ENCODE data around the gene MSL3B.

MSL3B gene

DNA sequence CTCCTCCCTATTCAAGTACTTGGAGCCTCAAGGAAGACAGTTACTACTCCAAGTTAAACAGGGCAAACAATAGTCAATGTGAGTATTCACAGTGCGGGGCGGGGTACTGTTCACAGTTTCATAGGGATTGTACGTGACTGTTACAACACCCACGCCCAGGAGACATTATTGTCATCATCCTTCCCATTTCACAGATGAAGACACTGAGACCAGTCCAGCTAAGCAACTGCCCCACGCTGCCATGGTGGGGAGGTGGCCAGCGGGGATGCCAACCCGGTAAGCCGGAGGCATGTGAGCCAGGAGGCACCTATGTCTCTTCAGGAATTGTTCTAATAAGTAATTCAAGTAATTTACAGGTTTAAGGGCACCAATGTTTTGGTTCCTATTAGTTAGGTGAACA, 14.8 kb downstream of the MSL3B start:
- no peak for DNase-seq (ENCODE audit: low read depth)

DNA sequence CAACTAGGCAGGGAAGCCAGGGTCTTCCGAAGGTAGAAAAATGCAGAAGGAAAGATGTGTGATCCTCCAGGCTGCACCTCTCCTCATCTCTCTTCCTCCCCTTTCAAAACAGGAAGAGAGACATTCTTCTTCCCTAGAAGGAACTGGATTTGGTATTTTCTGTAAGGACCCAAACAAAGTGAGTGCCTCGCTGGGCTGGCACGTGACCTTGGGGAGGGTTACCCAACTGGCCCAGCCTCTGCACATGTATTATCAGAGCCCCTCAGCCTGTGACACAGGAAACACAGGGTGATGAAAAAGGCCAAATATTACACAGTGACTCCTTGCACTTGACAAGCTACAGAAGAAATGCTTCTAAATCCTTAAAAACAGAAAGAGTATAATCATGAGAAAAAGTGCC, 16.1 kb downstream of the MSL3B start:
- DNase-seq (ENCODE audit: low read depth), result no peak

DNA sequence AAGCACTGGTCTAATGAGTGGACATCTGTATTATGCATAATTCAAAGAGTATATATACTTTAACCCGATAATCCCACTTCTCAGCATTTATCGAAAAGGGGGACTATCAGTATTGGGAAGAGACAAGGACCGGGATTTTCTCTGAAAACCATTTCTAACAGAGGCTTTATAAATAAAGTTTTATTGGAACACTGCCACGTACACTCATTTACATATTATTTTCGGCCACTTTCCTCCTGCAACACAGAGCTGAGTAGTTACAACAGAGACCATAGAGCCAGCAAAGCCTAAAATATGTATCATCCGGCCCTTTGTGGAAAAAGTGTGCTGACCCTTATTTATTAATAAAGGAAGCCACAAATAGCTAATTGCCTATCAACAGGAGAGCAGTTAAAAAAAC, 17.0 kb downstream of the MSL3B start:
- DNase-seq (ENCODE audit: low read depth), result no peak

DNA sequence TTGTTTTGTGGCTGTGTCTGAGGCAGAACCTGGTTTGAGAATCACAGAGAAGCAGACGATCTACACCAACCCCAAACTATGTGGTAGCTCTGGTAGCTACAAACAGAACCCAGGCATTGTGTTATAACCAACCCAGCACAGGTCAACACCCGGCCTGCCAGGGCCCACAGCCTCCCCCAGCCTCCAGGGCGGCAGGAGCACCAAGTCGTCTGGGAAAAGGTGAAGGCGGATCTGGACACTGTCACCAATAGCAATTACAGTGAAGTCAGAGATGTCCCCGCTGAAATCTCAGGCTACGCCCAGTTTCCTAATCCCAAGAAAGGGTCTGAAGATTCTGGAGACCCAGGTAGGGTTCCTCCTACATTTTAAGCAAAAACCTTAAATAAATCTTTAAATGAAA, 17.4 kb downstream of the MSL3B start:
- no peak for DNase-seq (ENCODE audit: low read depth)

DNA sequence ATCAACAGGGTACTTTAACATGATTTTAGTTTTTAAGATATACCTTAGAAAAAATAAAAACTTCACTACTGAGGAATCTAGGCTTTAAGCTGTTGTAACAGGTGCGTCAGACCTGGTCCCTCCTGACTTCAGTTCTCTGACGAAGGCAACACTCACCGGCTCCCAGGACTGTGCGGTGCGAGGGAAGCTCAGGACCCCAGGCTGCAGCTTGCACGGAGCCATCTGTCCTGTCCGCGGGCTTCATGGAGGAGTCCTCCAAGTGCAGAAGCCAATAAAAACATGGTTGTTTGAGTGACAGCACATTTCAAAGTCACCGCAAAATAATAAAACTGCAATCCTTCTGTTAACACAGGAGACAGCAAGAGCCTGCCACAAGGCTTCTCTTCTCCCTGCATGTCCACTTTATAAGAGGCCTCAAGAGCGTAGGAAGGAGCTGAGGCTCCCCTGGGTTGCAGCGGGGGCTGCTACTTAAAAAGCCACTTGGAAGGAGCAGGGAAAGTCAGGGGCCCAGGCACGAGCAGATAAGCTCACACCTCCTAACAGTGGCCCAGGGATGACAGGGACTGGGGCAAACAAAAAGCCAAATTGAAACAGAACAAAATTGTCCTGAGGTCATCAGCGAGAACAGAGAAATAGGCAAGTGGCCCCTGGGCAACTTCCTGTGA, 18.4 kb downstream of the MSL3B start:
- DNase-seq (ENCODE audit: low read depth), result no peak

DNA sequence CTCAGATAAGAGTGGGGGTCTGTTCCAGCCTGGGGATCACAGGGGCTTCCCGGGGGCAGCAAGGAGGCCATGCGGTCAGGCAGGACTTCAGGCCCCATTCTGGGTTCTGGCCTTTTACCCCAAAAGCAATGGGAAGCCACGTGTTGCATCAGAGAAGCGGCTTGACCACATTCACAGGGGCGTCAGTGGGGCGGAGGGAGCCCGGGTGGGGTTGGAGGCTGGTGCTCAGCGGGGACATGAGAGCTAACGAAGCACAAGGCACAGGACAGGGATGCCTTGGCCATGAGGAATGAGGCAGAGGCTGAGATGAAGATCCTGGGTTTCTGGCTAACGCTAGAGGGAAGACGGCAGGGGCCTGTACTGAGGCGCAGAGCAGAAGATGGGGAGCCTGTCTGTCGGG, 19.9 kb downstream of the MSL3B start:
- no peak for DNase-seq (ENCODE audit: low read depth)

DNA sequence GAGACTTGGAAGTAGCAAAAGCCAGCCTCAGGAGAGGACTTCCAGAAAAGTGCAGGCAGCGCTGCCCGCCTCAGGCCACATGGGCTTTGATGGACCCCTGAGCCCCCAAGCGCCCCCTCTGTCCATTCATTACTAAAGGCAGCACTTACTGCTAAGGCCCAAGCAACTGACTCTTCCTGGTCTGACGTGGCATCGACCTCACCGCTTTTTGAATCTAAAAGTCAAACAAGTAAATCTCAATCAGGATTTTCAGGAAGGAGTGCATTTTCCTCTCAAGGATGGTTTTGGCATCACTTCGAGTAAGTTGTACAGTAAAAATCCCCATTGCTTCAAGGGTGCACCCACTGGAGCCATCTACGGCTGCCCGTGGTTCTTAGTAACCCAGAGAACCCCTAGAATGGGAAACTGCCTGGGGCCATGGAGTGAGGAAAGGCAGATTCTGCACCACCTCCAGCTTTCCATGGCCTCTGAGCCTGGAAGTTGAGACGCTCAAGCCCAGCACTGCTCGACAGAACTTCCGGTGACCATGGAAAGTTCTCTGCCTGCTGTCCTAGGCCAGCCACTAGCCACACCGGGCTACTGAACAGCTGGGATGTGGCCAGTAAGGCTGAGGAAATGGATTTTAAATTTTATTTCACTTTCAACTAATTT, 20.8 kb downstream of the MSL3B start:
- DNase-seq (ENCODE audit: low read depth), result no peak

DNA sequence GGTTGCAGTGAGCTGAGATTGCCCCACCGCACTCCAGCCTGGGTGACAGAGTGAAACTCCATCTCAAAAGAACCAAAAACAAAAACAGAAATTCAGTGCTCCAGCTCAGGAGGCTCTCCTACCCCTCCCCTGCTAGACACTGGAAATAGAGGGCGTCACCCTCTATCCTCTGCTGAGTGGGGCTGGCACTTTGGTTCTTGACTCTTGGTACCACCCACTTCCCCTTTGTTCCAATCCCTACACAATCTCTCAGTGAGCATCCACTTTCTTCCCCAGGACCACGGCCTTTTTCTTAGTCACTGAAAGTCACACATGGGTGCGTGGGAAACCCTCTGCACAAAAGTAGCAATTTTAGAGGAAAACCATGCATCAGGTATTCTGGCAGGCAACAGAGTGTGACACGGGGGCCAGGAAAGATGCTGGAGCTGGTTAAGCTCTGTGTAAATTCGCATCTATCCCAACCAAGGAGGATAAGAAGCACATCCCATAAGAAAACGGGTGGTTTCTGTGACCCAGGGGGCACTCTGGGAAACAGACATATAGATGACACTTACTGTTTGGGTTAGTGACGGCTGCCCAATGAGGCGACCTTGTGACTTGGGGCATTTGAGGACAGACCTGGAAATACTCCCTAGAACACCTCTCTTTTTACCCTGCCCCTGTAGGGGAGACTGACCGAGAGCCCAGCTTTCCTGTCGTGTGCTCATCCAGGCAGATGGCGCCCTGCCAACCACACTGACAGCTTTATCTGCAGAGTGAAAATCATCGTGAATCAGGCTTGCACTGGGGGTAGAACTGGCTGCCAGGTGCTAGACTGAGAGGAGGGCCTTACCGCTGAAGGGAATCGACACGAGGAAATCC, 21.6 kb downstream of the MSL3B start:
- DNase-seq (ENCODE audit: low read depth), result no peak

DNA sequence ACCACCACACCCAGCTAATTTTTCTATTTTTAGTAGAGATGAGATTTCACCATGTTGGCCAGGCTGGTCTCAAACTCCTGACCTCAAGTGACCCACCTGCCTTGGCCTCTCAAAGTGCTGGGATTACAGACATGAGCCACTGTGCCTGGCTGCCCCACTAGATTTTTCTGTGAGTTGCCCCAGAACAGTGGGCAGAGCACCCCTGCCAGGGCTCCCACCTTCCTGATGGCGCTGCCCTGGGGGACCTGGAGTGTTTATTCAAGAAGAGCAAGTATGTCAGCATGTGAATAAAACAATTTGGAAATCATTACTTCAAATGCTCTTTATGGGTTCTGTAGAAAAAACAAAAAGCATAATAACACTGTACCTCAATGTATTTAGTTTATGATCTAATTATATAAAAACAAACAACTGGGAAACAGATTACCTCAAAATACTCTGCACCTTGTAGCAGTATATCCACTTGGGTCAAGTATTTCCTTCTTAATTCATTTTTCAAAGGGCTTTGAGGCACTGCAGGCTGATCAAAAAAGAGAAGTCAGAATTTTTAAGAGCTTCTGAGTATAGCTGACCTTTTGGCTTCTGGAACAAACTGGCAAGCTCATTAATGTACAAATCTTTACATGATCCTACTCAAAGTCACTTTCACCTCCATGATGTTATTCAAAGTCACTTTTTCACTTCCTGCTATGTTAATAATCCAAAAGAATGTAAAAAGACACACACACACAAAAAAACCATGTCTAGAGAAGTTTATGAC, 22.7 kb downstream of the MSL3B start:
- DNase-seq (ENCODE audit: low read depth), result no peak

DNA sequence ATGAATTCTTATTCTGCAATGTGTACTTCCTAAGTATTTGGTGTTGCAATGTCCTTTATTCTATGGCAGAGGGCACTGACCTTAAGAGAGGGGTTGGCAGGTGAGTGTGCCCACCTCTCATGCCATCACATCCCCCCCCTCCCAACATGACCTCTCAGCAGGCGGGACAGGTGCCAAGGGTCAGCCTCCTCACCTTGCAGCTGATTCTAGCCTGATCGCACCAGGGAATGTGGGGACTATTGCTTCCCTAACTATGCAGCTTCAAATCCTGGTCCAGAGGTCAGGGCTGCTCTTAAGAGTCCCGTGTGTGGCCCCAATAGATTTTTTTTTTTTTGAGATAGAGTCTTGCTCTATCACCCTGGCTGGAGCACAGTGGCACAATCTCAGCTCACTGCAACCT, 23.4 kb downstream of the MSL3B start:
- DNase-seq (ENCODE audit: low read depth), result no peak

DNA sequence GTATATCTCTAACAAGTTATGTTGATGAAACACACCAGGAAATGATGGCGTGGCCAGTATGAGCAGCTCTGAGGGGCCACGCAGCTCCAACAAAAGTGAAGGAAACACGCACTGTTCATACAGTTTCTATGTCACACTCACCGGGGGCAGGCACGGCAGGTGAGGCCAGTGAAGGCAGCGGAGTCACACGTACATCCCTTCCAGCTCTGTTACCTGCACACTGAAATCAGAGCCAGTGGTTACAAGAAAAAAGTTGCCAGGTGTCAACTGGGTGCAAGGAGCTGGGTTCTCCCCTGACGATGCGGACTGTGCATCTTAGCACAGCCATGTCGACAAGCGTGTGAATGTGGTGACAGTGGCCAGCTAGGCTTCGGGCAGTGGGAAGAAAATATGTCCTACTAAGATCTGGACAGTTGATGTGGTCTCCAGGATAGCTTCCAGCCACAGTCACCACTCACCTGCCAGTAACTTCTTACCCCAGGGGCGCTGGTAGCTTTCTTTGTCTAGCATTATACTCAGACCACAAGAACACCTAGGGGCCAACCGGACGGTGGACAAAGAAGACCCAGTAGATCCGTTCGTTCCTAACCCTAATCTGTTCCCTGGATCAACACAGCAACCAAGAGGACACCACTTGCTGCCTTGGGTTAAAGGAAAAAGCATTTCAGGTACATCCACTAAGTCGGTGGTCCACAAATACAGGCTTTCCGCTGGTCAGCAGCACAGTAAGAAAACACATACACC, 23.9 kb downstream of the MSL3B start:
- no peak for DNase-seq (ENCODE audit: low read depth)

GRCh38 chr2:233841183-233841582, 27.0 kb downstream of the MSL3B start:
- DNase-seq (ENCODE audit: low read depth), result no peak

GRCh38 chr2:233840520-233840919, 27.7 kb downstream of the MSL3B start:
- no peak for DNase-seq (ENCODE audit: low read depth)

GRCh38 chr2:233839447-233839820, 28.8 kb downstream of the MSL3B start:
- no peak for DNase-seq (ENCODE audit: low read depth)

GRCh38 chr2:233838726-233839446, 29.3 kb downstream of the MSL3B start:
- DNase-seq (ENCODE audit: low read depth), result no peak

DNA sequence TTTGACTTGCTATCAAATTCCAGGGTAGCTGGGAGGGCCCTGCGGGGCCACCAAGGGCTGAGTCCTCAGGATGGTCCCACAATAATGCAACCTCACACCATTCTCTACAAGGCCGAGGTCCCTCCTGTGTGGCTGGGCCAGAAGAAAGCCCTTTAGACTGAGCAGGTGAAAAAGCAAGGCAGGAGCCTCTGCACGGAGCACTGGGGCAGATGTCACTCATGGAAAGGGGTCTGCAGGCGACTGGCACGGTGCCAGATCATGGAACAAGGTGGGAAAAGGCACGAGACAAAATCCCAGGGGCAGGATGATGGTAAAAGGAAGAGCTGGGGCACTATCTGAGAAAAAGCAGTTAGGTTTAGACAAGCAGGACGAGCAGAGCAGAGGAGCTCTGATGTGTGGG, 29.9 kb downstream of the MSL3B start:
- DNase-seq (ENCODE audit: low read depth), result no peak

GRCh38 chr2:233837694-233838229, 30.4 kb downstream of the MSL3B start:
- no peak for DNase-seq (ENCODE audit: low read depth)

DNA sequence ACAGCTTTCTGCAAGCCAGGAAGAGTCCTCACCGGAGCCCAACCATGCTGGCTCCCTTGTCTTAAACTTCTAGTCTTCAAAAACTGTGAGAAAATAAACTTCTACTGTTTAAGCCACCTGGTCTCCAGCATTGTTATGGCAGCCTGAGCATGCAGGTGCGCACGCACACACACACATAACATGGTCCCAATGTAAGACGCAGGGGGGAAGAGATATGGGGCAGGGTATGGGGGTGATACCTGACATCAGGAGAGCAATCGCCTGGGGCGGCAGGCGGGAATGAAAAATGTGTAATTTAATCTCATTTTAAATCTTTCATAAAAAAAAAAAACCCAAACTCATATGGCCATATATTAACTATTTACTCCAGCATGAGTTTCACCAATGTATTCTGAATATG, 31.8 kb downstream of the MSL3B start:
- no peak for DNase-seq (ENCODE audit: low read depth)

DNA sequence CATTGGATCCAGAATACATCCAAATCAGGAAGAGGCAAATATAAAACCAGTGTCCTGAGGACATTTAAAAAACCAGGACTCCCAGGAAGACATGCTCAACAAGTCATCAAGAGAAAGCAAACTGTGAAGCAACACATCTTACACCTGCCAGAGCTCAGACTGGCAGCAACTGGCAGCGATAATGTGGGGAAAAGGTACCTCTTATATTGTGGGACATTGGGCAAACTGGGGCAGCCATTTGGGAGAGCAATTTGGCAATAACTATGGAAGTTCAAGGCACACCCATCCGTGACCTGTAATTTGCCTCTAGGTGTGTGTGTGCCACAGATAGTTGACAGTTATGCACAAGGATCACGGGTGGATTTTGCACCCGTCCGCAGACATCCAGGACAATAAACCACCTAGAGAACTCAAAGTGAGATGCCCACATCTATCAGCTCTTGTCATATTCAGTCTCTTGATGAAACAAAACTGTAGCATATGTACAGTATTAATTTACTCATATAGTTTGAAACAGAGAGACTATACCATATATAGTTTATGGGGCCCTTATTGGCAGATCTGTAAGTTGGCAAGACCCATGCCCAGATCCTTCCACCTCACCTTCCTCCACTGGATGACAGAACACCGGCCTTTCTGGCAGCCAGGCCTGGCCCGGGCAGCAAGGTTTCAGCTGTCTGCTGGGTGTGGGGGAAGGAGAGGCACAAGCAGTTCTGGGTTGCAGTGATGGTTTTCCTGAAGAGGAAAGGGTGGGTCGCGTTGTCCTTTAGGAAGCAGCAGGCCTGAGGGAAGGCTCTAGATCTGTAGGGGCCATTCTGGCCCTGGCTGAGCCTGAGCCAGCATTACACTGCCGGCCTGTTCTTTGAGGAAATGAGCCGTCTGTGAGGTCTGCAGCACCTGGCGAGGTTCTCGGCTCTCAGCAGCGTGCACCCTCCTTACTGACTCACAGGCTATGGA, 32.7 kb downstream of the MSL3B start:
- no peak for DNase-seq (ENCODE audit: low read depth)
